HCT116 (cell line): Measurements from ENCODE around the gene VAMP3. TPM values are rescaled to one million over a fixed set of nuclear protein-coding genes. Genes with fewer than 3 reads are reported as not detected.

Experiments
- CEBPB ChIP-seq: IDR thresholded peaks from 2 replicates; pipeline ENCODE4 v1.6.1; 2012; ENCODE audit warnings: low read depth
- CTCF ChIP-seq, 3 experiments: fragments of 200-600 bp in 1 of 3; sonication (generic) in 1 of 3; IDR thresholded peaks in 2 of 3; conservative IDR thresholded peaks in 1 of 3; 2 replicates each; pipeline ENCODE4 v1.5.1; 2012 to 2017; ENCODE audit warnings: low read depth in 2 of 3, low read length in 2 of 3, antibody characterized with exemption in 1 of 3, borderline replicate concordance in 1 of 3, control low read depth in 1 of 3, mild to moderate bottlenecking in 1 of 3, mixed read lengths in 1 of 3, mixed run types in 1 of 3, moderate library complexity in 1 of 3; ENCODE audit not compliant: insufficient read depth in 1 of 3
- ELF1 ChIP-seq: IDR thresholded peaks from 2 replicates; pipeline ENCODE4 v1.6.1; 2012; ENCODE audit warnings: low read depth, borderline replicate concordance
- EZH2 ChIP-seq: fragments of 200-600 bp; sonication (generic); IDR thresholded peaks from 2 replicates; pipeline ENCODE4 v1.6.1; 2017; ENCODE audit warnings: antibody characterized with exemption, mixed run types
- FOSL1 ChIP-seq: IDR thresholded peaks from 2 replicates; pipeline ENCODE4 v1.6.1; 2012; ENCODE audit warnings: low read depth
- MAX ChIP-seq: IDR thresholded peaks from 2 replicates; pipeline ENCODE4 v1.6.1; 2012
- POLR2AphosphoS5 ChIP-seq: IDR thresholded peaks from 2 replicates; pipeline ENCODE4 v1.6.1; 2011; ENCODE audit warnings: mild to moderate bottlenecking, low read depth, low read length, moderate library complexity
- RAD21 ChIP-seq: IDR thresholded peaks from 2 replicates; pipeline ENCODE4 v1.6.1; 2012; ENCODE audit warnings: low read depth, mild to moderate bottlenecking
- SIN3A ChIP-seq: IDR thresholded peaks from 2 replicates; pipeline ENCODE4 v1.6.1; 2012; ENCODE audit warnings: low read depth
- SP1 ChIP-seq: IDR thresholded peaks from 2 replicates; pipeline ENCODE4 v1.6.1; 2012; ENCODE audit warnings: low read depth
- ZBTB33 ChIP-seq: IDR thresholded peaks from 2 replicates; pipeline ENCODE4 v1.6.1; 2011; ENCODE audit warnings: mild to moderate bottlenecking, low read length, moderate library complexity; ENCODE audit not compliant: insufficient replicate concordance; ENCODE audit errors: extremely low read depth
- ZFX ChIP-seq: fragments of 450-650 bp; IDR thresholded peaks from 2 replicates; pipeline ENCODE4 v1.6.1; 2017
- total RNA-seq: library from RNA; stranded (reverse); gene quantifications from one replicate; pipeline ENCODE4 v1.2.1, GENCODE V29; 2021; ENCODE audit not compliant: unreplicated experiment

VAMP3 gene
- total RNA-seq, 1 experiment from 2014 or later, result 79.3 TPM

- TF ChIP-seq CTCF (IDR thresholded peaks at IDR 0.05 in 2 of 3, conservative IDR thresholded peaks at IDR 0.05 in 1 of 3; ENCODE audit: borderline replicate concordance in 1 of 3, insufficient read depth in 1 of 3, low read depth in 2 of 3, low read length in 2 of 3), result no peak
- no peak for TF ChIP-seq ZBTB33
- no peak for TF ChIP-seq RAD21
- no peak for TF ChIP-seq SP1
- no peak for TF ChIP-seq FOSL1
- no peak for TF ChIP-seq EZH2
- TF ChIP-seq ZFX, result no peak
- TF ChIP-seq MAX, result no peak
- no peak for TF ChIP-seq CEBPB
- no peak for TF ChIP-seq SIN3A
- no peak for TF ChIP-seq ELF1
- no peak for TF ChIP-seq POLR2AphosphoS5
Observed at GRCh38 chr1:7783178-7783711, 12.1 kb downstream of the VAMP3 start (continued).
